SU-DHL-6 (cell line): ENCODE measurements around the gene RCN2.

Source experiments
- H2AFZ ChIP-seq: fragments of 200-600 bp; sonication (generic); 2 replicates; pipeline ENCODE4 v1.6.1; 2014; ENCODE audit warnings: low read depth, mild to moderate bottlenecking, moderate library complexity, mixed read lengths, antibody characterized with exemption, low read length; ENCODE audit not compliant: severe bottlenecking
- H3F3A ChIP-seq: fragments of 200-600 bp; shearing (Covaris generic); 2 replicates; pipeline ENCODE4 v1.6.0; 2016; ENCODE audit warnings: antibody characterized with exemption, mild to moderate bottlenecking; ENCODE audit not compliant: insufficient read depth
- H3K27ac ChIP-seq: fragments of 200-600 bp; sonication (generic); 2 replicates; pipeline ENCODE4 v1.5.1; 2016; ENCODE audit warnings: low read depth, mild to moderate bottlenecking, low read length, moderate library complexity, mixed read lengths
- H3K27me3 ChIP-seq: fragments of 200-600 bp; sonication (generic), shearing (Covaris generic); 2 replicates; pipeline ENCODE4 v1.6.0; 2014; ENCODE audit warnings: mild to moderate bottlenecking, low read length
- H3K36me3 ChIP-seq: fragments of 200-600 bp; sonication (generic); 2 replicates; pipeline ENCODE4 v1.6.1; 2014; ENCODE audit warnings: mild to moderate bottlenecking, low read length, mixed read lengths
- H3K4me2 ChIP-seq: fragments of 300-600, 200-600 bp; shearing (Covaris generic), sonication (generic); 2 replicates; pipeline ENCODE4 v1.6.0; 2014; ENCODE audit warnings: low read length, low read depth, mild to moderate bottlenecking; ENCODE audit not compliant: poor library complexity, severe bottlenecking
- H3K4me3 ChIP-seq: fragments of 200-600 bp; sonication (generic); 2 replicates; pipeline ENCODE4 v1.5.1; 2014; ENCODE audit warnings: antibody characterized with exemption, low read length, mild to moderate bottlenecking, mixed read lengths; ENCODE audit not compliant: insufficient read depth, poor library complexity, severe bottlenecking
- H3K79me2 ChIP-seq: fragments of 200-600 bp; sonication (generic); 2 replicates; pipeline ENCODE4 v1.6.1; 2014; ENCODE audit warnings: mild to moderate bottlenecking, low read length, moderate library complexity; ENCODE audit not compliant: insufficient read depth
- H3K9ac ChIP-seq: fragments of 200-600 bp; sonication (generic); 2 replicates; pipeline ENCODE4 v1.7.0; 2014; ENCODE audit warnings: mild to moderate bottlenecking, low read length
- H3K9me2 ChIP-seq: fragments of 200-600 bp; sonication (generic); replicated peaks from 2 replicates; pipeline ENCODE4 v1.6.1; 2014; ENCODE audit warnings: low read length; ENCODE audit not compliant: insufficient read depth
- H3K9me3 ChIP-seq: fragments of 200-600 bp; sonication (generic); 2 replicates; pipeline ENCODE4 v1.6.1; 2014; ENCODE audit warnings: low read length, mixed read lengths; ENCODE audit not compliant: insufficient read depth
- H4K20me1 ChIP-seq: fragments of 200-600 bp; sonication (generic); 2 replicates; pipeline ENCODE4 v1.6.1; 2014; ENCODE audit warnings: low read depth, mild to moderate bottlenecking, antibody characterized with exemption, low read length, moderate library complexity, mixed read lengths
- EZH2phosphoT487 ChIP-seq: fragments of 200-600 bp; sonication (generic), shearing (Covaris generic); conservative IDR thresholded peaks from 2 replicates; pipeline ENCODE4 v1.6.1; 2018; ENCODE audit warnings: mild to moderate bottlenecking, antibody characterized with exemption, low read length, moderate library complexity, mixed read lengths
- TF ChIP-seq, protein P1 (sequence below): fragments of 200-600 bp; sonication (generic); IDR thresholded peaks from one replicate; pipeline ENCODE4 v1.5.1; 2017; ENCODE audit warnings: antibody characterized with exemption, mild to moderate bottlenecking, low read length, moderate library complexity; ENCODE audit not compliant: insufficient read depth, poor library complexity, severe bottlenecking

The RCN2 gene

DNA sequence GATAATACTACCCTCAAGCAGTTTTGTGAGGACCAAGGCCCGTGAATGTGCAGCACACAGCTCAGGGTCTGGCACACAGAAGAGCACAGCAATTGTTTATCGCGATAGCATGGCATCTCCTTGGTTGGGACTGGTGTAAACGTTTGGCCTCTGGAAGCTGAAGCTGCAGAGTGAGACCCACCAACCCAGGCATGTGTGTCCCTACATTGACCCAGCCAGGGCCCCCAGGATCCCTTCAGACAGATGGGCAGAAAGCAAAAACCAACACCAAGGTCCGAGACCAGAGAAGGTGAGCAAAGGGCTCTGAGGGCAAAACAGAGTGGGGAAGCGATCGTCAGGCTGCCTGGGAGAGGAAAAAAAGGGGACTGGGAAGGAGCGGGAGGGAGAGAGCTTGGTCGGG lies 50.8 kb downstream of the RCN2 start:
- no peak overlapping the region for H2AFZ ChIP-seq
- H3K36me3 ChIP-seq, result no peaks in the 10 kb centered on the region
- no peak overlapping the region for H3K4me3 ChIP-seq
- no peak overlapping the region for H3K27ac ChIP-seq
- no peaks in the 10 kb centered on the region for H4K20me1 ChIP-seq
- H3K27me3 ChIP-seq, result no peaks in the 10 kb centered on the region
- no peak for TF ChIP-seq EZH2phosphoT487
- TF ChIP-seq, protein P1, sequence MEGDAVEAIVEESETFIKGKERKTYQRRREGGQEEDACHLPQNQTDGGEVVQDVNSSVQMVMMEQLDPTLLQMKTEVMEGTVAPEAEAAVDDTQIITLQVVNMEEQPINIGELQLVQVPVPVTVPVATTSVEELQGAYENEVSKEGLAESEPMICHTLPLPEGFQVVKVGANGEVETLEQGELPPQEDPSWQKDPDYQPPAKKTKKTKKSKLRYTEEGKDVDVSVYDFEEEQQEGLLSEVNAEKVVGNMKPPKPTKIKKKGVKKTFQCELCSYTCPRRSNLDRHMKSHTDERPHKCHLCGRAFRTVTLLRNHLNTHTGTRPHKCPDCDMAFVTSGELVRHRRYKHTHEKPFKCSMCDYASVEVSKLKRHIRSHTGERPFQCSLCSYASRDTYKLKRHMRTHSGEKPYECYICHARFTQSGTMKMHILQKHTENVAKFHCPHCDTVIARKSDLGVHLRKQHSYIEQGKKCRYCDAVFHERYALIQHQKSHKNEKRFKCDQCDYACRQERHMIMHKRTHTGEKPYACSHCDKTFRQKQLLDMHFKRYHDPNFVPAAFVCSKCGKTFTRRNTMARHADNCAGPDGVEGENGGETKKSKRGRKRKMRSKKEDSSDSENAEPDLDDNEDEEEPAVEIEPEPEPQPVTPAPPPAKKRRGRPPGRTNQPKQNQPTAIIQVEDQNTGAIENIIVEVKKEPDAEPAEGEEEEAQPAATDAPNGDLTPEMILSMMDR, result no peak
- no peaks in the 10 kb centered on the region for H3F3A ChIP-seq
- H3K9ac ChIP-seq, result no peak overlapping the region
- H3K9me2 ChIP-seq, result no peaks in the 10 kb centered on the region
- no peaks in the 10 kb centered on the region for H3K79me2 ChIP-seq
- H3K9me3 ChIP-seq, result no peaks in the 10 kb centered on the region
- no peak overlapping the region for H3K4me2 ChIP-seq

DNA sequence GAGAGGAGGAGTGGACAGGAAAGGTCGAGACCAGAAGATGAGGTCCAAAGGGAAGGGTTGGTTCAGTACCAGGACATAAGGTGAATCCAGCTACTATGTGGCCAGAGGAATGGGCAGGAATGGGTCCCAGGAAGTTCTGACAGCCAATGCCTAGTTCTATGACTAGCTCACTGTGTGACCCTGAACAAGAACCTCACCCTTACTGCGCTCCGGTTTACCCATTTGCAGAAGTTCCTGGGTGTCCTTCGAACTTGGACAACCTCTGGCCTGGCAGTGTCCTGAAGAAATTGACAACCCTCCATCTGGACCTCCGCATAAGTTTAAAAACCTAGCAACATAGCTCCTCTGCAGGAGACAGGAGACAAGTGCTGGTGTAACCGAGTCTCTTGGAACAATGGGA lies 51.2 kb downstream of the RCN2 start:
- TF ChIP-seq, protein P1, result no peak
- no peak for TF ChIP-seq EZH2phosphoT487
- H4K20me1 ChIP-seq, result no peaks in the 10 kb centered on the region
- H3K9me3 ChIP-seq, result no peaks in the 10 kb centered on the region
- H3K9me2 ChIP-seq, result no peaks in the 10 kb centered on the region
- no peak overlapping the region for H3K4me2 ChIP-seq
- no peak overlapping the region for H2AFZ ChIP-seq
- H3K4me3 ChIP-seq, result no peak overlapping the region
- no peaks in the 10 kb centered on the region for H3K27me3 ChIP-seq
- no peak overlapping the region for H3K9ac ChIP-seq
- no peaks in the 10 kb centered on the region for H3K36me3 ChIP-seq
- H3K27ac ChIP-seq, result no peak overlapping the region
- H3K79me2 ChIP-seq, result no peaks in the 10 kb centered on the region
- H3F3A ChIP-seq, result no peaks in the 10 kb centered on the region

DNA sequence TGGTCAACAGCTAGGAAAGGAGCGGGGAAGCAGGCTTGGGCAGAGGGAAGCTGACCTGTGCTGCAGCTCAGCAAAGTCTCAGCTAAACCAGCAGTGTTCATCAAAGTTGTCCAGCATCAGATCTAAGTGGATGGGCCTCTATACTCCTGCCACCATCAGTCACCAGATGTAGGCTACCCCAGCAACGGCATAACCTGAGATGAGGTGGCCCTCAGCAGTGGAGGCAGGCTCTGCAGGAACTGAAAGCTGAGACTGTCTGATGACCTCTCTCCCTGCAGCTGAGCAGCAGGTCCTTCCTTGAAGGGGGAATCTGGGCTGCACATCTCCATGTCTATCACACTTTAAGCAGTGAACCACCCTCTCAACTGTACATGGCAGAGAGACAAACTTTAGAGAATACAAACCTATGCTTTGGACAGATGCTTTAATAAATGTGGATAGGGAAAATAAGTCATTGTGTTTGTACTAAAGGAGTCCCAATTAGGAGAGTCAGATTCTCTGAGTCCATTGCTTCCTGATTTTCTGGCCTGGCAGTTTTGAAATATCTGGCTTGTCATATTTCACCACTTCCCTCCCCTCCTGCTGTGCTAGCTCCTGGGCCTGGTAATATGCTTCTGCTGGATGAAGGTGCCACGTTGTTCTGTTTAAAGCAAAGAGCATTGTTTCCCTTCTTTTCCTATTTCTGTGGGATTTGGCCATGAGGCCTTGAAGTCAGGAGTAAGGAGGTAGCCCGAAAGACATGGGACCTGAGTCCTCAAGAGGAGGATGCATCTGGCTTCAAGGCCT lies 52.2 kb downstream of the RCN2 start:
- Histone ChIP-seq H3K27me3 (no peaks in the 10 kb centered on the region), H3K79me2 (no peaks in the 10 kb centered on the region), H4K20me1 (no peaks in the 10 kb centered on the region), H3K27ac (no peak overlapping the region), H3K4me3 (no peak overlapping the region), H3K9me3 (no peaks in the 10 kb centered on the region), H3K9ac (no peak overlapping the region), H3K36me3 (no peaks in the 10 kb centered on the region), H2AFZ (no peak overlapping the region), H3K9me2 (no peaks in the 10 kb centered on the region), H3F3A (no peaks in the 10 kb centered on the region), H3K4me2 (no peak overlapping the region)
- TF ChIP-seq, protein P1, result no peak
- TF ChIP-seq EZH2phosphoT487, result no peak
